GM12875 (cell line): ENCODE results near the gene ATL2.
A peak's percentile ranks its signal among the peaks of the same experiment; 100 is the strongest.
"Not testable (repeated sequence)": the region's sequence is repeated elsewhere in the genome, so short reads cannot be mapped to it uniquely, and the experiment has no call there.

Experiments
- H3K4me3 ChIP-seq: one replicate; pipeline ENCODE4 v1.5.1; 2011; ENCODE audit warnings: low read depth, low read length, control low read depth
- CTCF ChIP-seq: IDR thresholded peaks from 2 replicates; pipeline ENCODE4 v1.5.1; 2011; ENCODE audit warnings: low read depth, mild to moderate bottlenecking, control low read depth, inconsistent platforms, low read length, moderate library complexity, borderline replicate concordance; ENCODE audit not compliant: insufficient read depth

ATL2 gene

GRCh38 chr2:38281095-38281742, 95.9 kb downstream of the ATL2 start:
- no peak overlapping the region for H3K4me3 ChIP-seq
- TF ChIP-seq CTCF = no peak

GRCh38 chr2:38279201-38279600, 97.9 kb downstream of the ATL2 start:
- TF ChIP-seq CTCF = no peak
- no peak overlapping the region for H3K4me3 ChIP-seq

GRCh38 chr2:38278117-38278438, 99.0 kb downstream of the ATL2 start:
- not testable (repeated sequence) for H3K4me3 ChIP-seq

GRCh38 chr2:38277245-38278116, 99.6 kb downstream of the ATL2 start:
- no peak overlapping the region for H3K4me3 ChIP-seq
- TF ChIP-seq CTCF = no peak

GRCh38 chr2:38274286-38275276, 102.5 kb downstream of the ATL2 start:
- no peak overlapping the region for H3K4me3 ChIP-seq
- TF ChIP-seq CTCF = peak; percentile 28; the same call in 1 of the 2 replicates

- no peak for TF ChIP-seq CTCF
- no peak overlapping the region for H3K4me3 ChIP-seq
Observed at GRCh38 chr2:38271697-38272096, 105.4 kb downstream of the ATL2 start.

- TF ChIP-seq CTCF = no peak
Observed at GRCh38 chr2:38269421-38269820, 107.7 kb downstream of the ATL2 start.

More at GRCh38 chr2:38269421-38269820, 107.7 kb downstream of the ATL2 start:
- H3K4me3 ChIP-seq = no peak overlapping the region
